ENCODE results near the gene TMEM18. TPM values are rescaled to one million over a fixed set of nuclear protein-coding genes. Genes with fewer than 3 reads are reported as not detected.

Gene TMEM18
- total and polyA plus RNA-seq, 9 of the 15 experiments (the other 6 are each of a cell fraction or from before 2014, with no cell fraction given): 12.8 to 55.9 (median 21.8) TPM

DNA sequence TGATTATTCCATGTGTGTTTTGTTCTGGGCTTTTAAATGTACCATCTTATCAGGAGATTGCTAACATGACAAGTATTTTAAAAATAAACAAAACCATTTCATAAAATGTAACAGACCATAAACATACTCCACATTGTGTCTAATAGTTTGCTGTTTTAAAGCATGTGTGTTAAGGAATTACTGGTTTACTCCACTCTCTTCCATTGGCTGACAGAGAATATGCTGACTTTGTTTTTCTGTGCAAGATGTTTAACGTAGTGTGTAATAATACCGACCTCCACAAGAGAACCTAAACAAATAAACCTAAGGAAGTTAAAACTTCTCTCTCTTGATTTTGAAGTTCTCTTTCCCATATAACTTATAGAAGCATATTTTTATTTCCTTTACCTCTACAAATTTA lies 17.0 kb upstream of the TMEM18 start:
- DNase-seq (ENCODE audit: extremely low read depth in 1 of 4, low spot score in 3 of 4): no peak
- peaks cover 5 to 14% of the 10 kb centered on the region in 2 experiments; a peak in 3 of 5 replicates for H3K4me1 ChIP-seq (replicated peaks in 1 of 2; ENCODE audit: control insufficient read depth in 2 of 2, insufficient read depth in 2 of 2, low read length in 2 of 2)
- H3K9me3 ChIP-seq (replicated peaks; ENCODE audit: control insufficient read depth, insufficient read depth, low read depth, low read length): no peaks in the 10 kb centered on the region
- no peak for FAIRE-seq
- no peak overlapping the region for H3K9ac ChIP-seq (ENCODE audit: insufficient read depth in 1 of 2, low read depth in 2 of 2, low read length in 2 of 2)
- no peak for ATAC-seq
- H3K27ac ChIP-seq (ENCODE audit: extremely low read depth, low read depth, low read length): no peak overlapping the region
- no peaks in the 10 kb centered on the region for H3K79me2 ChIP-seq (ENCODE audit: control insufficient read depth, insufficient read depth, low read length)
- POLR2A ChIA-PET: no interaction called here
- no peaks in the 10 kb centered on the region for H3K36me3 ChIP-seq (ENCODE audit: control insufficient read depth, insufficient read depth, low read length)
- CTCF ChIA-PET (ENCODE audit: low intra/inter-chr PET ratio): no interaction called here
- no peaks in the 10 kb centered on the region for H3K9me1 ChIP-seq (ENCODE audit: control insufficient read depth, insufficient read depth, low read length)
- H3K27me3 ChIP-seq (ENCODE audit: control insufficient read depth in 2 of 2, insufficient read depth in 2 of 2, low read length in 2 of 2): peaks cover 19 to 27% of the 10 kb centered on the region in 2 experiments
- no peak overlapping the region for H3K4me2 ChIP-seq (ENCODE audit: insufficient read depth, low read length)
- H3K4me3 ChIP-seq: no peak overlapping the region
- H2AFZ ChIP-seq (ENCODE audit: low read depth, low read length): no peak overlapping the region
- H4K20me1 ChIP-seq (replicated peaks; ENCODE audit: control insufficient read depth, insufficient read depth, low read length): no peaks in the 10 kb centered on the region
- no TSS peak for BruUV-seq (replicated peaks)
- WGBS (ENCODE audit: insufficient coverage, low coverage, missing lambda C conversion rate): 0% methylated on average over 2 of the region's 2 CpGs
- intact Hi-C loops (cut with micrococcal nuclease) (no loop called here), in situ Hi-C loops (cut with MboI) (no loop called here)
- peak; percentile 70 for TF ChIP-seq C11orf30 (IDR thresholded peaks at IDR 0.05; ENCODE audit: low read depth)
- no peak for TF ChIP-seq CHD7 (IDR thresholded peaks at IDR 0.05; ENCODE audit: low read depth, low read length)
- peak; percentile 53; the same call in 1 of the 2 replicates for TF ChIP-seq MAFK (IDR thresholded peaks at IDR 0.05; ENCODE audit: low read length)
- peak; percentile 90 for TF ChIP-seq ZNF316 (IDR thresholded peaks at IDR 0.05)
- peak; percentile 67 for TF ChIP-seq MAFF (IDR thresholded peaks at IDR 0.05; ENCODE audit: low read length)
- TF ChIP-seq TOE1 (IDR thresholded peaks at IDR 0.05; ENCODE audit: borderline replicate concordance): no peak
- no peak for TF ChIP-seq TOE1 (CRISPR knock-in tag; IDR thresholded peaks at IDR 0.05; ENCODE audit: borderline replicate concordance, low read depth)
- TF ChIP-seq CBFB (CRISPR knock-in tag; IDR thresholded peaks at IDR 0.05): no peak
- TF ChIP-seq HDAC1 (IDR thresholded peaks at IDR 0.05): no peak
- no peak for TF ChIP-seq TEAD1 (CRISPR knock-in tag; IDR thresholded peaks at IDR 0.05)

Data from K562 (cell line).